ENCODE results near the gene JAZF1.

GRCh38 chr7:27972276-27972675, 208.3 kb downstream of the JAZF1 start:
- TF ChIP-seq, protein P1, sequence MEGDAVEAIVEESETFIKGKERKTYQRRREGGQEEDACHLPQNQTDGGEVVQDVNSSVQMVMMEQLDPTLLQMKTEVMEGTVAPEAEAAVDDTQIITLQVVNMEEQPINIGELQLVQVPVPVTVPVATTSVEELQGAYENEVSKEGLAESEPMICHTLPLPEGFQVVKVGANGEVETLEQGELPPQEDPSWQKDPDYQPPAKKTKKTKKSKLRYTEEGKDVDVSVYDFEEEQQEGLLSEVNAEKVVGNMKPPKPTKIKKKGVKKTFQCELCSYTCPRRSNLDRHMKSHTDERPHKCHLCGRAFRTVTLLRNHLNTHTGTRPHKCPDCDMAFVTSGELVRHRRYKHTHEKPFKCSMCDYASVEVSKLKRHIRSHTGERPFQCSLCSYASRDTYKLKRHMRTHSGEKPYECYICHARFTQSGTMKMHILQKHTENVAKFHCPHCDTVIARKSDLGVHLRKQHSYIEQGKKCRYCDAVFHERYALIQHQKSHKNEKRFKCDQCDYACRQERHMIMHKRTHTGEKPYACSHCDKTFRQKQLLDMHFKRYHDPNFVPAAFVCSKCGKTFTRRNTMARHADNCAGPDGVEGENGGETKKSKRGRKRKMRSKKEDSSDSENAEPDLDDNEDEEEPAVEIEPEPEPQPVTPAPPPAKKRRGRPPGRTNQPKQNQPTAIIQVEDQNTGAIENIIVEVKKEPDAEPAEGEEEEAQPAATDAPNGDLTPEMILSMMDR (IDR thresholded peaks at IDR 0.05), result no peak
- TF ChIP-seq POLR2A (IDR thresholded peaks at IDR 0.05), result no peak

Data from breast epithelium (tissue), 3 donors.